Lung (tissue), 12 donors: Measurements from ENCODE around the gene LRRC8E. TPM values are rescaled to one million over a fixed set of nuclear protein-coding genes. Genes with fewer than 3 reads are reported as not detected.

Source experiments
- ATAC-seq: fragments of 200-7000 bp; cut with Tn5 transposase; one replicate; pipeline ENCODE4 v1.9.1; 2020; ENCODE audit warnings: moderate number of reproducible peaks; ENCODE audit not compliant: insufficient read depth, low FRiP score
- DNase-seq, 3 donors: peaks; one replicate each; pipeline ENCODE4 v3.0.0-alpha.2; 2013 to 2017
- H3K27ac ChIP-seq, 2 donors: one replicate each; pipeline ENCODE4 v1.5.1; 2013; ENCODE audit warnings: mild to moderate bottlenecking in 2 of 2, moderate library complexity in 2 of 2, control low read depth in 1 of 2, inconsistent platforms in 1 of 2, low read depth in 1 of 2, low read length in 1 of 2
- H3K27me3 ChIP-seq, 3 donors: one replicate each; pipeline ENCODE4 v1.5.1; 2013; ENCODE audit warnings: low read length in 2 of 3; ENCODE audit not compliant: control insufficient read depth in 3 of 3, insufficient read depth in 3 of 3
- H3K36me3 ChIP-seq, 4 donors: one replicate each; pipeline ENCODE4 v1.5.1; 2013; ENCODE audit warnings: low read length in 4 of 4, mild to moderate bottlenecking in 1 of 4, moderate library complexity in 1 of 4; ENCODE audit not compliant: control insufficient read depth in 4 of 4, insufficient read depth in 4 of 4
- H3K4me1 ChIP-seq, 5 donors: one replicate each; pipeline ENCODE4 v1.5.1; 2013; ENCODE audit warnings: low read length in 5 of 5, mild to moderate bottlenecking in 2 of 5, moderate library complexity in 1 of 5; ENCODE audit not compliant: control insufficient read depth in 5 of 5, insufficient read depth in 5 of 5
- H3K4me3 ChIP-seq: one replicate; pipeline ENCODE4 v1.5.1; 2013; ENCODE audit warnings: mild to moderate bottlenecking, control low read depth, moderate library complexity
- H3K9ac ChIP-seq, 2 donors: one replicate each; pipeline ENCODE4 v1.5.1; 2013; ENCODE audit warnings: low read length in 2 of 2, control low read depth in 1 of 2; ENCODE audit not compliant: insufficient read depth in 1 of 2
- H3K9me3 ChIP-seq, 4 donors: one replicate each; pipeline ENCODE4 v1.5.1; 2013; ENCODE audit warnings: low read length in 3 of 4, mild to moderate bottlenecking in 1 of 4, moderate library complexity in 1 of 4; ENCODE audit not compliant: control insufficient read depth in 4 of 4, insufficient read depth in 3 of 4
- WGBS, 2 donors: extraction: QIAGEN DNeasy Blood & Tissue Kit; methylation state at CpG; one replicate each; pipeline ENCODE4 v1.1.7; 2013; 5-methylcytosine and 5-hydroxymethylcytosine counted together
- polyA plus RNA-seq, 2 donors: library from polyadenylated mRNA; stranded (reverse); fragments of 200-250 nt; gene quantifications; one replicate each; pipeline ENCODE4 v1.2.1, GENCODE V29; 2013
- total RNA-seq, 2 donors: library from RNA; depleted of rRNA in 1 of 2; stranded (reverse); fragments of >200 nt in 1 of 2; gene quantifications; one replicate each; pipeline ENCODE4 v1.2.1, GENCODE V29; 2014 to 2021
- TF ChIP-seq, protein P1 (sequence below): IDR thresholded peaks from 2 replicates; pipeline ENCODE4 v1.5.1; 2012; ENCODE audit warnings: mild to moderate bottlenecking; ENCODE audit errors: control extremely low read depth, extremely low read depth
- donor health status: control.
- donor health status: control.
- donor health status: Bipolar disorder and iron deficiency.
- donor health status: healthy.
- donor health status: DM: yes; HTN: yes; CAD: no.

Gene LRRC8E
- total and polyA plus RNA-seq, 4 donors = 3.7 to 8.6 (median 5.3) TPM

GRCh38 chr19:7860714-7861618 lies 27.3 kb upstream of the LRRC8E start:
- DNase-seq (no peak), ATAC-seq (no peak)
- Histone ChIP-seq H3K9me3 (peaks cover 0 to 8% (median 0%) of the 10 kb centered on the region in 4 donors), H3K4me1 (peaks cover 0 to 15% (median 0%) of the 10 kb centered on the region in 5 donors), H3K36me3 (peaks cover 0 to 5% (median 0%) of the 10 kb centered on the region in 4 donors), H3K27ac (no peak overlapping the region), H3K9ac (no peak overlapping the region), H3K27me3 (peaks cover 0 to 18% (median 0%) of the 10 kb centered on the region in 3 donors), H3K4me3 (no peak overlapping the region)
- WGBS, 2 donors = 80 to 81% methylated on average over 14 of the region's 14 CpGs
- TF ChIP-seq, protein P1, sequence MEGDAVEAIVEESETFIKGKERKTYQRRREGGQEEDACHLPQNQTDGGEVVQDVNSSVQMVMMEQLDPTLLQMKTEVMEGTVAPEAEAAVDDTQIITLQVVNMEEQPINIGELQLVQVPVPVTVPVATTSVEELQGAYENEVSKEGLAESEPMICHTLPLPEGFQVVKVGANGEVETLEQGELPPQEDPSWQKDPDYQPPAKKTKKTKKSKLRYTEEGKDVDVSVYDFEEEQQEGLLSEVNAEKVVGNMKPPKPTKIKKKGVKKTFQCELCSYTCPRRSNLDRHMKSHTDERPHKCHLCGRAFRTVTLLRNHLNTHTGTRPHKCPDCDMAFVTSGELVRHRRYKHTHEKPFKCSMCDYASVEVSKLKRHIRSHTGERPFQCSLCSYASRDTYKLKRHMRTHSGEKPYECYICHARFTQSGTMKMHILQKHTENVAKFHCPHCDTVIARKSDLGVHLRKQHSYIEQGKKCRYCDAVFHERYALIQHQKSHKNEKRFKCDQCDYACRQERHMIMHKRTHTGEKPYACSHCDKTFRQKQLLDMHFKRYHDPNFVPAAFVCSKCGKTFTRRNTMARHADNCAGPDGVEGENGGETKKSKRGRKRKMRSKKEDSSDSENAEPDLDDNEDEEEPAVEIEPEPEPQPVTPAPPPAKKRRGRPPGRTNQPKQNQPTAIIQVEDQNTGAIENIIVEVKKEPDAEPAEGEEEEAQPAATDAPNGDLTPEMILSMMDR = no peak

- ATAC-seq (no peak), DNase-seq (no peak)
- WGBS, 2 donors = 23 to 41% methylated on average over 63 of the region's 63 CpGs
Observed at GRCh38 chr19:7861619-7862412, 26.5 kb upstream of the LRRC8E start.

GRCh38 chr19:7862413-7862951 lies 25.8 kb upstream of the LRRC8E start:
- peaks cover 0 to 11% (median 0%) of the 10 kb centered on the region in 5 donors for H3K4me1 ChIP-seq
- H3K36me3 ChIP-seq = peaks cover 0 to 5% (median 0%) of the 10 kb centered on the region in 4 donors
- TF ChIP-seq, protein P1 = no peak
- DNase-seq (peak; percentile 50 to 85 (median 69)), ATAC-seq (peak; percentile 39)
- 1 to 9% methylated on average over 36 to 67 of the region's 67 CpGs for WGBS, 2 donors
- H3K9ac ChIP-seq = no peak overlapping the region
- H3K9me3 ChIP-seq = peaks cover 0 to 8% (median 0%) of the 10 kb centered on the region in 4 donors
- peaks cover 0 to 18% (median 5%) of the 10 kb centered on the region in 3 donors for H3K27me3 ChIP-seq
- H3K27ac ChIP-seq = no peak overlapping the region
- H3K4me3 ChIP-seq = no peak overlapping the region

More at GRCh38 chr19:7861619-7862412, 26.5 kb upstream of the LRRC8E start:
- Histone ChIP-seq H3K9me3 (peaks cover 0 to 8% (median 0%) of the 10 kb centered on the region in 4 donors), H3K27me3 (peaks cover 0 to 18% (median 2%) of the 10 kb centered on the region in 3 donors), H3K27ac (no peak overlapping the region), H3K4me3 (no peak overlapping the region), H3K36me3 (peaks cover 0 to 5% (median 0%) of the 10 kb centered on the region in 4 donors), H3K9ac (no peak overlapping the region), H3K4me1 (peaks cover 0 to 15% (median 0%) of the 10 kb centered on the region in 5 donors)
- TF ChIP-seq, protein P1 = no peak
